ENCODE measurements around the gene TM4SF20.

The TM4SF20 gene

DNA sequence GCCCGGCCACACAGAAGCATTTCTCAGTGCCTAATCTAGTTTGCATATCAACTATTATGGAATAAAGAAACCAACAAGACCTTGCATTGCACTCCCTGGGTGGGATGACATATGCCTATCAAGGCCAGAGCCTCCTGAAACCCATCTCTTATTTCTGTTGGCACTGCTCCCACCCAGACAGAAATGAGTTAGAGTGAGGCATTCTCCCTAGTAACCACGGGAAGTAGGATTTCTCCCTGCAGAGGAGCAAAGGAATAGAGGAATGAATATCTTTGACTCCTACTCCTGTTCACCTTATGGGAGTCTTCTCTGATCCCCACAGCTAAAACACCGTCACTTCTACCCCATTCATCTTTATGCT, 32.9 kb upstream of the TM4SF20 start:
- Histone ChIP-seq H3K36me3 (ENCODE audit: control insufficient read depth in 1 of 2, insufficient read depth in 2 of 2, low read length in 2 of 2) (no peaks in the 10 kb centered on the region), H3K27me3 (ENCODE audit: control insufficient read depth in 1 of 2, insufficient read depth in 2 of 2, low read length in 2 of 2) (no peaks in the 10 kb centered on the region), H3K4me3 (ENCODE audit: low read depth in 1 of 2, low read length in 2 of 2) (no peak overlapping the region), H3K27ac (ENCODE audit: low read depth, low read length) (no peak overlapping the region), H3K9me3 (ENCODE audit: control insufficient read depth in 1 of 2, low read length in 2 of 2) (no peaks in the 10 kb centered on the region), H3K4me1 (ENCODE audit: control insufficient read depth in 1 of 2, insufficient read depth in 2 of 2, low read length in 2 of 2) (peaks cover 0 to 8% of the 10 kb centered on the region in 2 donors), H3K9ac (ENCODE audit: low read depth in 1 of 2, low read length in 2 of 2) (no peak overlapping the region)

DNA sequence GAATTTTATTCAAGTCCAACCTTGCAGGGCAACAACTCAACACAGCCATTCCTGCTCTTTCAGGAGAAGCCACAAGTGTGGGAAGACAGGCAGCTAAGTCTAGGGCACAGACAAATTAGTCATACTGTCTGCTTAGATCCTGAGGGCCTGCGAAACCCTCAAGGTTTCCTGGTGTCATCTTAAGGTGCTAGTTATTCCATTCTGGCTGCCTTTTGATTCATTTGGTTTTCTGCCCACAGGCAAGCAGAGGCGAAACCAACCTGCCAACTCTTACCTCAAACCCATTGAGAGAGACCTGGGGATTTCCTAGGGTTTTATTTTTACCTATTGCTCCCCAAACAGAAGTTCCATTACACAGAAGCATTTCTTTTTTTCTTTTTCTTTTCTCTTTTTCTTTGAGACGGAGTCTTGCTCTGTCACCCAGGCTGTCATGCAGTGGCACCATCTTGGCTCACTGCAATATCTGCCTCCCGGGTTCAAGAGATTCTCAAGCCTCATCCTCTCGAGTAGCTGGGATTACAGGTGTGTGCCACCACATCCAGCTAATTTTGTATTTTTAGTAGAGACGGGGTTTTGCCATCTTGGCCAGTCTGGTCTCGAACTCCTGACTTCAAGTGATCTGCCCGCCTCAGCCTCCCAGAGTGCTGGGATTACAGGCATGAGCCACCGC, 32.3 kb upstream of the TM4SF20 start:
- Histone ChIP-seq H3K9ac (ENCODE audit: low read depth in 1 of 2, low read length in 2 of 2) (no peak overlapping the region), H3K4me1 (ENCODE audit: control insufficient read depth in 1 of 2, insufficient read depth in 2 of 2, low read length in 2 of 2) (peaks cover 4 to 13% of the 10 kb centered on the region in 2 donors), H3K27ac (ENCODE audit: low read depth, low read length) (no peak overlapping the region), H3K36me3 (ENCODE audit: control insufficient read depth in 1 of 2, insufficient read depth in 2 of 2, low read length in 2 of 2) (no peaks in the 10 kb centered on the region), H3K9me3 (ENCODE audit: control insufficient read depth in 1 of 2, low read length in 2 of 2) (no peaks in the 10 kb centered on the region), H3K27me3 (ENCODE audit: control insufficient read depth in 1 of 2, insufficient read depth in 2 of 2, low read length in 2 of 2) (no peaks in the 10 kb centered on the region), H3K4me3 (ENCODE audit: low read depth in 1 of 2, low read length in 2 of 2) (no peak overlapping the region)

- peaks cover 11 to 17% of the 10 kb centered on the region in 2 donors for H3K4me1 ChIP-seq (ENCODE audit: control insufficient read depth in 1 of 2, insufficient read depth in 2 of 2, low read length in 2 of 2)
- H3K27me3 ChIP-seq (ENCODE audit: control insufficient read depth in 1 of 2, insufficient read depth in 2 of 2, low read length in 2 of 2): no peaks in the 10 kb centered on the region
- H3K9ac ChIP-seq (ENCODE audit: low read depth in 1 of 2, low read length in 2 of 2): no peak overlapping the region
- H3K9me3 ChIP-seq (ENCODE audit: control insufficient read depth in 1 of 2, low read length in 2 of 2): no peaks in the 10 kb centered on the region
- H3K27ac ChIP-seq (ENCODE audit: low read depth, low read length): no peak overlapping the region
- no peak overlapping the region for H3K4me3 ChIP-seq (ENCODE audit: low read depth in 1 of 2, low read length in 2 of 2)
- no peaks in the 10 kb centered on the region for H3K36me3 ChIP-seq (ENCODE audit: control insufficient read depth in 1 of 2, insufficient read depth in 2 of 2, low read length in 2 of 2)
Measured at GRCh38 chr2:227410191-227410590, 31.1 kb upstream of the TM4SF20 start.

GRCh38 chr2:227407591-227408151, 28.6 kb upstream of the TM4SF20 start:
- Histone ChIP-seq H3K4me3 (ENCODE audit: low read depth in 1 of 2, low read length in 2 of 2) (no peak overlapping the region), H3K27ac (ENCODE audit: low read depth, low read length) (no peak overlapping the region), H3K9me3 (ENCODE audit: control insufficient read depth in 1 of 2, low read length in 2 of 2) (no peaks in the 10 kb centered on the region), H3K36me3 (ENCODE audit: control insufficient read depth in 1 of 2, insufficient read depth in 2 of 2, low read length in 2 of 2) (no peaks in the 10 kb centered on the region), H3K4me1 (ENCODE audit: control insufficient read depth in 1 of 2, insufficient read depth in 2 of 2, low read length in 2 of 2) (peaks cover 11 to 22% of the 10 kb centered on the region in 2 donors), H3K9ac (ENCODE audit: low read depth in 1 of 2, low read length in 2 of 2) (no peak overlapping the region), H3K27me3 (ENCODE audit: control insufficient read depth in 1 of 2, insufficient read depth in 2 of 2, low read length in 2 of 2) (no peaks in the 10 kb centered on the region)

- Histone ChIP-seq H3K9ac (ENCODE audit: low read depth in 1 of 2, low read length in 2 of 2) (no peak overlapping the region), H3K4me1 (ENCODE audit: control insufficient read depth in 1 of 2, insufficient read depth in 2 of 2, low read length in 2 of 2) (peaks cover 15 to 23% of the 10 kb centered on the region in 2 donors), H3K4me3 (ENCODE audit: low read depth in 1 of 2, low read length in 2 of 2) (peak overlapping the region in 1 of 2 donors; percentile 4), H3K9me3 (ENCODE audit: control insufficient read depth in 1 of 2, low read length in 2 of 2) (no peaks in the 10 kb centered on the region), H3K27me3 (ENCODE audit: control insufficient read depth in 1 of 2, insufficient read depth in 2 of 2, low read length in 2 of 2) (no peaks in the 10 kb centered on the region), H3K36me3 (ENCODE audit: control insufficient read depth in 1 of 2, insufficient read depth in 2 of 2, low read length in 2 of 2) (no peaks in the 10 kb centered on the region), H3K27ac (ENCODE audit: low read depth, low read length) (no peak overlapping the region)
Measured at GRCh38 chr2:227406177-227407031, 27.3 kb upstream of the TM4SF20 start.

DNA sequence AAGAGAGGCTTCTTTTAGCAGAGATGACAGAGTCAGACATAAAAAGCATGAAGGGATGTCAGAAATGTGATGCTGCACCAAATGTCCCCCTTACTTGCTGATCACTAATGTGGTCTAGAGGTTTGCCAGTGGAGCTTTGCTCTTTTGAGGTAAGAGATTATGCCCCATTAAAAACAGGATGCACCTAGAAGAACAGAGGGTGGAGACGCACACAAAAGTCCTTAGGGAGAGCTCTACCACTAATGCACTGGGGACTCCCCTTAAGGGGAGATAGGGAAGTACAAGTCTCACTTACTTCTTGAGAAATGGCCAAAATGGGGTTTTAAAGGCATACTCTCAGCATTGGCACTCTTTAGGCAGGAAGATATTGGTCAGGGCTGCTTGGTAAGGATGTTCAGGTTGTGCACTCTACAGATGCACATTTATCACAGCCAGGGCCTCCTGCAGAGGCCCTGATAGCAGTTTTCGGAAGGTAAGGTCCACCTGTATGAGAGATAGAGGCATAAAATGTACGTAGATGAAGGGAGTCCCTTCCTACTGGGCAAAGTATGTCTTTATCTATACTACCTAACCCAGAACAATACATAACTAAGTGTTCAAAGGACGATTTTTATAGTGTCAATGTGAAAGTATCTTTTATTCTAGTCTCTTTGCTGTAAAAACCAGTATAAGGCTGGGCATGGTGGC, 25.6 kb upstream of the TM4SF20 start:
- H3K27ac ChIP-seq (ENCODE audit: low read depth, low read length): no peak overlapping the region
- H3K27me3 ChIP-seq (ENCODE audit: control insufficient read depth in 1 of 2, insufficient read depth in 2 of 2, low read length in 2 of 2): no peaks in the 10 kb centered on the region
- H3K4me1 ChIP-seq (ENCODE audit: control insufficient read depth in 1 of 2, insufficient read depth in 2 of 2, low read length in 2 of 2): peaks cover 19 to 26% of the 10 kb centered on the region in 2 donors
- H3K4me3 ChIP-seq (ENCODE audit: low read depth in 1 of 2, low read length in 2 of 2): no peak overlapping the region
- H3K9ac ChIP-seq (ENCODE audit: low read depth in 1 of 2, low read length in 2 of 2): no peak overlapping the region
- H3K36me3 ChIP-seq (ENCODE audit: control insufficient read depth in 1 of 2, insufficient read depth in 2 of 2, low read length in 2 of 2): no peaks in the 10 kb centered on the region
- no peaks in the 10 kb centered on the region for H3K9me3 ChIP-seq (ENCODE audit: control insufficient read depth in 1 of 2, low read length in 2 of 2)

- Histone ChIP-seq H3K9ac (ENCODE audit: low read depth in 1 of 2, low read length in 2 of 2) (no peak overlapping the region), H3K27ac (ENCODE audit: low read depth, low read length) (no peak overlapping the region), H3K27me3 (ENCODE audit: control insufficient read depth in 1 of 2, insufficient read depth in 2 of 2, low read length in 2 of 2) (no peaks in the 10 kb centered on the region)
Measured at GRCh38 chr2:227402959-227403358, 23.9 kb upstream of the TM4SF20 start.

GRCh38 chr2:227402321-227402720, 23.2 kb upstream of the TM4SF20 start:
- Histone ChIP-seq H3K4me1 (ENCODE audit: control insufficient read depth in 1 of 2, insufficient read depth in 2 of 2, low read length in 2 of 2) (peaks cover 38 to 41% of the 10 kb centered on the region in 2 donors), H3K9me3 (ENCODE audit: control insufficient read depth in 1 of 2, low read length in 2 of 2) (no peaks in the 10 kb centered on the region), H3K27ac (ENCODE audit: low read depth, low read length) (no peak overlapping the region), H3K36me3 (ENCODE audit: control insufficient read depth in 1 of 2, insufficient read depth in 2 of 2, low read length in 2 of 2) (no peaks in the 10 kb centered on the region), H3K27me3 (ENCODE audit: control insufficient read depth in 1 of 2, insufficient read depth in 2 of 2, low read length in 2 of 2) (no peaks in the 10 kb centered on the region), H3K4me3 (ENCODE audit: low read depth in 1 of 2, low read length in 2 of 2) (no peak overlapping the region), H3K9ac (ENCODE audit: low read depth in 1 of 2, low read length in 2 of 2) (no peak overlapping the region)

More at GRCh38 chr2:227402959-227403358, 23.9 kb upstream of the TM4SF20 start:
- peaks cover 32 to 35% of the 10 kb centered on the region in 2 donors for H3K4me1 ChIP-seq (ENCODE audit: control insufficient read depth in 1 of 2, insufficient read depth in 2 of 2, low read length in 2 of 2)
- H3K9me3 ChIP-seq (ENCODE audit: control insufficient read depth in 1 of 2, low read length in 2 of 2): no peaks in the 10 kb centered on the region
- H3K4me3 ChIP-seq (ENCODE audit: low read depth in 1 of 2, low read length in 2 of 2): no peak overlapping the region
- no peaks in the 10 kb centered on the region for H3K36me3 ChIP-seq (ENCODE audit: control insufficient read depth in 1 of 2, insufficient read depth in 2 of 2, low read length in 2 of 2)

GRCh38 chr2:227401550-227401949, 22.4 kb upstream of the TM4SF20 start:
- H3K36me3 ChIP-seq (ENCODE audit: control insufficient read depth in 1 of 2, insufficient read depth in 2 of 2, low read length in 2 of 2): no peaks in the 10 kb centered on the region
- no peak overlapping the region for H3K27ac ChIP-seq (ENCODE audit: low read depth, low read length)
- H3K4me3 ChIP-seq (ENCODE audit: low read depth in 1 of 2, low read length in 2 of 2): no peak overlapping the region
- H3K9ac ChIP-seq (ENCODE audit: low read depth in 1 of 2, low read length in 2 of 2): no peak overlapping the region
- no peaks in the 10 kb centered on the region for H3K9me3 ChIP-seq (ENCODE audit: control insufficient read depth in 1 of 2, low read length in 2 of 2)
- H3K4me1 ChIP-seq (ENCODE audit: control insufficient read depth in 1 of 2, insufficient read depth in 2 of 2, low read length in 2 of 2): peaks cover 36 to 38% of the 10 kb centered on the region in 2 donors
- no peaks in the 10 kb centered on the region for H3K27me3 ChIP-seq (ENCODE audit: control insufficient read depth in 1 of 2, insufficient read depth in 2 of 2, low read length in 2 of 2)

Data from duodenal mucosa (tissue), 2 donors.